ENCODE data around the gene CDS2. TPM values are rescaled to one million over a fixed set of nuclear protein-coding genes. Genes with fewer than 3 reads are reported as not detected.

CDS2 gene
- total and polyA plus RNA-seq, 7 donors, result 1.8 to 49.0 (median 30.0) TPM

- H3K9me3 ChIP-seq, result no peaks in the 10 kb centered on the region
- TF ChIP-seq EP300 (IDR thresholded peaks at IDR 0.05) (no peak), POLR2AphosphoS5 (IDR thresholded peaks at IDR 0.05) (no peak), CTCF (IDR thresholded peaks at IDR 0.05) (no peak), POLR2A (IDR thresholded peaks at IDR 0.05) (no peak)
- no peak overlapping the region for H3K4me3 ChIP-seq
- peaks cover 0 to 10% (median 0%) of the 10 kb centered on the region in 4 donors for H3K36me3 ChIP-seq
- no peak overlapping the region for H3K27ac ChIP-seq
- no peaks in the 10 kb centered on the region for H3K4me1 ChIP-seq
- no peaks in the 10 kb centered on the region for H3K27me3 ChIP-seq
- DNase-seq, result no peak
- intact Hi-C loops (cut with DNase I), result no loop called here
- WGBS, 2 donors, result 71 to 79% methylated on average over 4 of the region's 4 CpGs
These were observed 89.0 kb downstream of the CDS2 start for GRCh38 chr20:5215672-5216304.

GRCh38 chr20:5216663-5217062, 89.9 kb downstream of the CDS2 start:
- no peaks in the 10 kb centered on the region for H3K27me3 ChIP-seq
- H3K4me1 ChIP-seq, result no peaks in the 10 kb centered on the region
- H3K27ac ChIP-seq, result no peak overlapping the region
- intact Hi-C loops (cut with DNase I), result no loop called here
- H3K36me3 ChIP-seq, result peaks cover 0 to 9% (median 0%) of the 10 kb centered on the region in 4 donors
- 91 to 95% methylated on average over 3 of the region's 3 CpGs for WGBS, 2 donors
- no peak overlapping the region for H3K4me3 ChIP-seq
- no peaks in the 10 kb centered on the region for H3K9me3 ChIP-seq
- TF ChIP-seq EP300 (IDR thresholded peaks at IDR 0.05), result no peak
- TF ChIP-seq POLR2AphosphoS5 (IDR thresholded peaks at IDR 0.05), result no peak
- TF ChIP-seq POLR2A (IDR thresholded peaks at IDR 0.05), result no peak
- no peak for TF ChIP-seq CTCF (IDR thresholded peaks at IDR 0.05)
- no peak for DNase-seq

GRCh38 chr20:5217616-5218015, 90.8 kb downstream of the CDS2 start:
- TF ChIP-seq EP300 (IDR thresholded peaks at IDR 0.05) (no peak), POLR2A (IDR thresholded peaks at IDR 0.05) (no peak), CTCF (IDR thresholded peaks at IDR 0.05) (no peak), POLR2AphosphoS5 (IDR thresholded peaks at IDR 0.05) (no peak)
- H3K9me3 ChIP-seq, result no peaks in the 10 kb centered on the region
- H3K4me1 ChIP-seq, result no peaks in the 10 kb centered on the region
- no peaks in the 10 kb centered on the region for H3K27me3 ChIP-seq
- H3K27ac ChIP-seq, result no peak overlapping the region
- H3K36me3 ChIP-seq, result no peaks in the 10 kb centered on the region
- 94 to 96% methylated on average over 4 of the region's 4 CpGs for WGBS, 2 donors
- intact Hi-C loops (cut with DNase I), result no loop called here
- no peak overlapping the region for H3K4me3 ChIP-seq
- DNase-seq, result no peak

- no peaks in the 10 kb centered on the region for H3K4me1 ChIP-seq
- no peaks in the 10 kb centered on the region for H3K27me3 ChIP-seq
- 63 to 81% methylated on average over 7 of the region's 7 CpGs for WGBS, 2 donors
- no peak overlapping the region for H3K27ac ChIP-seq
- no peak for DNase-seq
- TF ChIP-seq CTCF (IDR thresholded peaks at IDR 0.05) (no peak), EP300 (IDR thresholded peaks at IDR 0.05) (no peak), POLR2AphosphoS5 (IDR thresholded peaks at IDR 0.05) (no peak), POLR2A (IDR thresholded peaks at IDR 0.05) (no peak)
- H3K36me3 ChIP-seq, result no peaks in the 10 kb centered on the region
- no peak overlapping the region for H3K4me3 ChIP-seq
- intact Hi-C loops (cut with DNase I), result no loop called here
- H3K9me3 ChIP-seq, result no peaks in the 10 kb centered on the region
These were observed 93.7 kb downstream of the CDS2 start for GRCh38 chr20:5220321-5221060.

Measured in sigmoid colon (tissue), 7 donors.